GM19240 (cell line): Measurements from ENCODE around the gene GPR135.

Experiments
- DNase-seq: peaks from one replicate; pipeline ENCODE4 v3.0.0; 2011; ENCODE audit warnings: low spot score; ENCODE audit not compliant: insufficient read length

Gene GPR135

GRCh38 chr14:59422069-59422881, 42.9 kb downstream of the GPR135 start:
- no peak for DNase-seq

GRCh38 chr14:59419303-59419702, 45.9 kb downstream of the GPR135 start:
- DNase-seq = no peak

DNA sequence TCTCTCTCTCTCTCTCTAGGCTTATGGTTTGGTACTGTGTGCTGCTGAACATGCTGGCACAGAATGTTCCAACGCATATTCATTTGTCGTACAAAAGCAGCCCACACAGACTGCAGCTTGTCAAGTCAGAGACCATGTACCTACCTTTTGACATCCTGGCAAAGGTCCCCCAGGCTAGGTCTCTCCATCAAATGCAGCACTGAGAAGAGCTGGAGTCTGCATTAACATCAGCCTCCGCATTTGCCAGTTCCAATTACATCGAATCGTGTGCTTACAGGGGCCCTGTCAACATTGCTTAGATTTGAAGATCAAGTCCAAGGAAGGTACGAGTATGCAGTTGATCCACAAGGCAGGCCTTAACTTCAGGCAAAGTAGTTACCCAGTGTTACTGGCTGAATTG, 47.9 kb downstream of the GPR135 start:
- no peak for DNase-seq

DNA sequence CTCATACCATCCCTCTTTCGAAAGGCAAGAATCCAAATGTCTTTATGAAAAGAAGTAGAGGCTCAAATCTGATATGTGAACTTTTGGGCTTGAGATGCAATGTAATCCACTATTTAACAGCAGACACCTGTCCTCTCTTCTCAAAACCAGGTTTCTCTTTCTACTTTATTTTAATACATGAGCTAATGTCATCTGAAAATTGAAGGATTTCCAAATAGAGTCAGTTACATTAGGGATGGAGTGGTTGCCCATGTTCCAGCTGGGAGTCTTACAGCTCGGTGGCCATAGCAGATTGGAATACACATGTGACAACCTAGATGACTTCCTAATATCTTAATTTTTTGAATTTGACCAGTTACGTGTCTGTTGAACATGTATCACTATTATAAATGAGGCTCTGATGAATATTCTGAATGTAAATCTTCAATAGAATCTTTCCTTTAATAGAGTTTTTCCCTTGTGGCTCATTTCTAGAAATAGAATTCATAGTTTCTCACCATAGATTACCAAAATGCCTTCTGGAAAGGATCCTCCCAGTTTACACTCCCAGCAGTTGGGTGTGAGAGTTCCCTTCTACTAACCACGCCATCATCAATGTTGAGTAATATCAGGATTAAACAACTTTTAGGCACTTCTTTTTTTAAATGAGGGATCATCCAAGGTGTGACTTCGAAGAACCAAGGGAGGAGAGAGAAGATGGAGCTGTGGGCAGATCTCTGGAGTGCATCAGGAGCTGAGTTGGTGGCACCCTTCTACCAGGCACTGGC, 49.2 kb downstream of the GPR135 start:
- no peak for DNase-seq
